ENCODE measurements around the gene SNUPN. TPM values are rescaled to one million over a fixed set of nuclear protein-coding genes. Genes with fewer than 3 reads are reported as not detected.
A peak's percentile ranks its signal among the peaks of the same experiment; 100 is the strongest.

Gene SNUPN
- total RNA-seq, 1 experiment from 2014 or later = 28.0 TPM

- H3K4me1 Mint-ChIP-seq (ENCODE audit: low read depth, unreplicated experiment) = peaks cover 47% of the 10 kb centered on the region
- no peak for TF ChIP-seq CTCF (IDR thresholded peaks at IDR 0.05; ENCODE audit: unreplicated experiment)
- DNase-seq = peak; percentile 44
- H3K27ac Mint-ChIP-seq (ENCODE audit: unreplicated experiment) = peak overlapping the region; percentile 9
- H3K27me3 Mint-ChIP-seq (ENCODE audit: unreplicated experiment) = no peaks in the 10 kb centered on the region
- H3K4me3 Mint-ChIP-seq (ENCODE audit: low read depth, unreplicated experiment) = peak overlapping the region; percentile 82
- peaks cover 53% of the 10 kb centered on the region for H3K36me3 Mint-ChIP-seq (ENCODE audit: insufficient read depth, unreplicated experiment)
- no TSS peak for BruUV-seq (replicated peaks)
- intact Hi-C loops (cut with micrococcal nuclease; ENCODE audit: unreplicated experiment) = no loop called here
- CTCF ChIA-PET = interaction anchor here (0.6 to 2.1 kb wide), 4 partner anchors 9 to 74 kb away, joined by 3 to 5 read pairs (median 4); partner anchors contain the start of gene IMP3
- H3K9me3 Mint-ChIP-seq (ENCODE audit: low read depth, unreplicated experiment) = no peaks in the 10 kb centered on the region
These were observed 26.5 kb upstream of the SNUPN start for GRCh38 chr15:75651810-75652543.

GRCh38 chr15:75650908-75651809 lies 25.6 kb upstream of the SNUPN start:
- peaks cover 55% of the 10 kb centered on the region for H3K4me1 Mint-ChIP-seq (ENCODE audit: low read depth, unreplicated experiment)
- H3K27ac Mint-ChIP-seq (ENCODE audit: unreplicated experiment) = peak overlapping the region; percentile 9
- peak overlapping the region; percentile 82 for H3K4me3 Mint-ChIP-seq (ENCODE audit: low read depth, unreplicated experiment)
- DNase-seq = no peak
- intact Hi-C loops (cut with micrococcal nuclease; ENCODE audit: unreplicated experiment) = no loop called here
- BruUV-seq (replicated peaks) = no TSS peak
- CTCF ChIA-PET = interaction anchor here (0.5 to 2.1 kb wide), 3 partner anchors 11 to 75 kb away, joined by 3 to 5 read pairs (median 3); partner anchors contain the start of gene IMP3
- no peak for TF ChIP-seq CTCF (IDR thresholded peaks at IDR 0.05; ENCODE audit: unreplicated experiment)
- no peaks in the 10 kb centered on the region for H3K9me3 Mint-ChIP-seq (ENCODE audit: low read depth, unreplicated experiment)
- no peaks in the 10 kb centered on the region for H3K27me3 Mint-ChIP-seq (ENCODE audit: unreplicated experiment)
- H3K36me3 Mint-ChIP-seq (ENCODE audit: insufficient read depth, unreplicated experiment) = peaks cover 60% of the 10 kb centered on the region

GRCh38 chr15:75649848-75650247 lies 24.3 kb upstream of the SNUPN start:
- intact Hi-C loops (cut with micrococcal nuclease; ENCODE audit: unreplicated experiment) = loop anchor here (2.0 to 10.0 kb wide), 3 partner anchors 33 to 285 kb away; partner anchors contain the start of gene MAN2C1
- Mint-ChIP-seq H3K4me3 (ENCODE audit: low read depth, unreplicated experiment) (peak overlapping the region; percentile 82), H3K27ac (ENCODE audit: unreplicated experiment) (no peak overlapping the region), H3K9me3 (ENCODE audit: low read depth, unreplicated experiment) (no peaks in the 10 kb centered on the region), H3K36me3 (ENCODE audit: insufficient read depth, unreplicated experiment) (peaks cover 60% of the 10 kb centered on the region), H3K27me3 (ENCODE audit: unreplicated experiment) (no peaks in the 10 kb centered on the region), H3K4me1 (ENCODE audit: low read depth, unreplicated experiment) (peaks cover 63% of the 10 kb centered on the region)
- DNase-seq = no peak
- TF ChIP-seq CTCF (IDR thresholded peaks at IDR 0.05; ENCODE audit: unreplicated experiment) = no peak
- BruUV-seq (replicated peaks) = no TSS peak
- CTCF ChIA-PET = no interaction called here

- no peak overlapping the region for H3K27ac Mint-ChIP-seq (ENCODE audit: unreplicated experiment)
- peaks cover 60% of the 10 kb centered on the region for H3K36me3 Mint-ChIP-seq (ENCODE audit: insufficient read depth, unreplicated experiment)
- no peaks in the 10 kb centered on the region for H3K9me3 Mint-ChIP-seq (ENCODE audit: low read depth, unreplicated experiment)
- no peak for DNase-seq
- peak overlapping the region; percentile 82 for H3K4me3 Mint-ChIP-seq (ENCODE audit: low read depth, unreplicated experiment)
- peaks cover 67% of the 10 kb centered on the region for H3K4me1 Mint-ChIP-seq (ENCODE audit: low read depth, unreplicated experiment)
- CTCF ChIA-PET = interaction anchor here (0.6 kb wide), 1 partner anchor 98 kb away, joined by 3 read pairs; no protein-coding TSS in a partner anchor
- intact Hi-C loops (cut with micrococcal nuclease; ENCODE audit: unreplicated experiment) = loop anchor here (2.0 to 10.0 kb wide), 3 partner anchors 34 to 284 kb away; partner anchors contain the start of gene MAN2C1
- TF ChIP-seq CTCF (IDR thresholded peaks at IDR 0.05; ENCODE audit: unreplicated experiment) = no peak
- no TSS peak for BruUV-seq (replicated peaks)
- H3K27me3 Mint-ChIP-seq (ENCODE audit: unreplicated experiment) = no peaks in the 10 kb centered on the region
These were observed 23.7 kb upstream of the SNUPN start for GRCh38 chr15:75649045-75649761.
